Measurements from ENCODE around the gene LDHAL6B.

LDHAL6B gene

DNA sequence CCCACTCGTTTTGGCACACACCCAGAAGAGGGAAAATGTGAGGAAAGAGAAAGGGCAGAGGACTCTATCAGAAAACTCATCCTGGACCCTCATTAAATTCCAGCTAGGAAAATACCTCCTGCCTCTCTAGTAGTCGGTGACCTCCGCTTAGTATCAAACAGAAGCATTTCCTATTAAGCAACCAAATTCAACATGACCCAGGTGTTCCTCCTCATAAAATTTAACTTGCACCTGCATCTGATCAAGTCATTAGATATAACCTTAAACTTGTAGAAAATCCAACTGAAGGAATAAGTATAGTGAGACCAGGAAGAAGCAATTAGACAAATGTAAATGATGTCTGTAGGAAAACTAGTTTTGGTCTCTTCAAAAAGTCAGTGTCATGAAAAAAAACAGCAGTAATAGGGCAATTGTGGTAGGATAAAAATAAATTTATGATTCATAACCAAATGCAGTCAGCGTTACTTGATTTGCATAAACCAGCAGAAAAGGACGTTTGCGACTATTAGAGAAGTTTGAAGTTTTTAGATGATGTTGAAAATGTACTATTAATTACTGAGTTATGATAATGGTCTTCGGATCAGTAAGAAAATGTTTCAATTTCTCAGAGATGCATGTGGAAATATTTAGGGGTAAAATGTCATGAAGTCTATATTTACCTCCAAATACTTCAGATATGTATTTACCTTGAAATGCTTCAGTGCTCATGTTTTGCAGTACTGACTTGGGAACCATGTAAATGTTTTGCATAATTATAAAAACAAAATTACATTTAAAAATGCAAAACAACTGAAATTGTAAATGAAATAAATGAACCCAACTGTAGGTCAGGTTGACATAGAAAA is 44.6 kb downstream of the LDHAL6B start:
- DNase-seq (ENCODE audit: low spot score): no peak

DNA sequence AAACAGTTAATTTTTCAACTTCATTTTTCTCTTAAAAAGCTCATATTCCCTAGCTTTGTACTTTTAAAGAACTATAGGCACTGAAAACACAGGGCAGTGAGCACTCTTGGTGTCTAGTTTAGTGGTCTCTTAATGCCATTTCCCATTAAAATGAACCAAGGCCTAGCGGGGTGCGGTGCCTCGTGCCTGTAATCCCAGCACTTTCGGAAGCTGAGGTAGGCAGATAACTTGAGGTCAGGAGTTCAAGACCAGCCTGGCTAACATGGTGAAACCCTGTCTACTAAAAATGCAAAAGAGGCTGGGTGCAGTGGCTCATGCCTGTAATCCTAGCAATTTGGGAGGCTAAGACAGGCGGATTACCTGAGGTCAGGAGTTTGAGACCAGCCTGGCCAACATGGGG is 45.5 kb downstream of the LDHAL6B start:
- no peak for DNase-seq (ENCODE audit: low spot score)

DNA sequence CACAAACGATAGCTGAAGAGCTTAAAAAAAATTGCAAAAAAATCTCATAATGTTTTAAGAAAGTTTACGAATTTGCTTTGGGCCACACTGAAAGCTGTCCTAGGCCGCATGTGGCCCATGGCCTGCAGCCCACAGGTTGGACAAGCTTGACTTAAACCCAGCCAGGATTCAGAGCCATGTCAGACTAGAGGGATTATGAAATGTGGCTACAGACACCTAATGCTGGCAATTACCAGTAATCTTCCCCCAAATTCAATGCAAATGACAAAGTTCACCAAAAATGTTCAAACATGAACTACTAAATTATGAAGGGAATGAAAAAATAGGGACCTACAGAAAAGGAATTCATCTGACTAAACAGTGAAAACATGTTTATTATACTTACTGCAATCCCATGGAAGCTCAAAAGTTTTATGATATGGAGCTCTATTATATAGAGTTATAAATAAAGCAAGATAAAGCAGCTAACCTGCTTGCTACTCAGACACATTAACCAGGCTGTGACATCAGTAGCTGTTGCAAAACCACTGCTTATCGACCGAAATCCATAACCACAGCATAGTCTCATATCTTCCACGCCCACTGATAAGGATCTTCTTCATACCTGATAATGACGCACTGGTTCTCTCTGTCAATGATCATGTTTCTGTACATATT is 49.2 kb downstream of the LDHAL6B start:
- DNase-seq (ENCODE audit: low spot score): no peak

DNA sequence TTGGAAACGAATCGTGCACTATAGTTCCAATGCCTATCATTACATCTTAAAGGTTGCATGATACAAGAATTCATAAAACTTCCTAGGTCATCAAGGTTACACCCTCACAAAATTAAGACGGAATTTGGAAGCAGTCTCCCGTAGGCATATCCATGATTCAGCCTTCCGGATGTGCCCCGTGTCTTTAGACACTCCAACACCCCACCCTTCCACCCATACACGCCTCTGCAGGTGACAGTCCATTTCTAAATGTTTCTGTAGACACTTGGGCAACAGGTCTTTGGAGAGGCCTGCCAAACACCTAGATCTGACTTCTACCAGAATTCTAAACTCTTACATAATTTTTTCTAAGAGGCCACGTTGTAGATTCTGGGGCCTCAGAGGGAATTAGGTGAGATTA is 49.8 kb downstream of the LDHAL6B start:
- DNase-seq (ENCODE audit: low spot score): no peak

DNA sequence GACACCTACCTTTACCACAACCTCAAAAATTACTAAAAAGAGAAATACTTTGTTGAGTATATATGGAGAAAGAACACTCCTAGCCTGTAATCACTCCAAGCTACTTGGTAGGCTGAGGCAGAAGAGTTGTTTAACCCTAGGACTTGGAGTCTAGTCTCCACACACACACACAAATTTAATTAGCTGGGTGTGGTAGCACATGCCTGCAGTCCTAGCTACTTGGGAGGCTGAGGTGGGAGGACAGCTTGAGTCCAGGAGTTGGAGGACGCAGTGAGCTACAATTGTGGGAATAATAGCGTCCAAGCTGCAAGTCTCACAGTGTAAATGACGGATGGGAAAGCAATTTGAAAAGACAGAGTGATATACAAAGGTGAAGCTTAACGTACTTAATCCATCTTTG is 50.5 kb downstream of the LDHAL6B start:
- DNase-seq (ENCODE audit: low spot score): no peak
